SK-N-SH (cell line): ENCODE data around the gene HID1. TPM values are rescaled to one million over a fixed set of nuclear protein-coding genes. Genes with fewer than 3 reads are reported as not detected.

ENCODE experiments used
- CTCF ChIA-PET: fragments of 300-600, 350-600 bp; formaldehyde crosslinking; extraction: SDS; loops from one replicate; lab custom pipeline; 2021; lab: Yijun Ruan, JAX
- POLR2A ChIA-PET: fragments of 350-600 bp; sonication (Branson Sonifier 250); formaldehyde crosslinking; extraction: SDS; loops from one replicate; lab custom pipeline; 2020; ENCODE audit warnings: antibody characterized with exemption, inconsistent platforms; lab: Yijun Ruan, JAX
- DNase-seq: peaks from one replicate; pipeline ENCODE4 v3.0.0; 2012
- H2AFZ ChIP-seq: fragments of 200-600 bp; sonication (generic); 2 replicates; pipeline ENCODE4 v1.8.1; 2016; ENCODE audit warnings: antibody characterized with exemption, mild to moderate bottlenecking, low read depth
- H3F3A ChIP-seq: fragments of 200-600 bp; sonication (generic); replicated peaks from 2 replicates; pipeline ENCODE3; 2016; ENCODE audit warnings: antibody characterized with exemption, mild to moderate bottlenecking; ENCODE audit not compliant: insufficient read depth
- H3K27ac ChIP-seq, 2 experiments: fragments of 200-500 bp in 1 of 2; fragments of 200-600 bp in 1 of 2; sonication (Bioruptor generic) in 1 of 2; sonication (generic), shearing (Covaris generic) in 1 of 2; 2 replicates each; pipeline versions ENCODE4 v1.5.1 to v1.6.1; 2014 to 2016; ENCODE audit warnings: low read depth in 2 of 2, inconsistent platforms in 1 of 2, low read length in 1 of 2, mild to moderate bottlenecking in 1 of 2, mixed read lengths in 1 of 2
- H3K27me3 ChIP-seq: fragments of 200-600 bp; sonication (generic), shearing (Covaris generic); 2 replicates; pipeline ENCODE4 v1.6.1; 2016; ENCODE audit warnings: mixed run types; ENCODE audit not compliant: insufficient read depth
- H3K36me3 ChIP-seq, 2 experiments: fragments of 200-500 bp in 1 of 2; fragments of 200-600 bp in 1 of 2; sonication (Bioruptor generic) in 1 of 2; sonication (generic) in 1 of 2; replicated peaks in 1 of 2; 2 replicates each; pipeline versions ENCODE3 to v1.5.1; 2014 to 2016; ENCODE audit warnings: low read length in 1 of 2, mild to moderate bottlenecking in 1 of 2; ENCODE audit not compliant: insufficient read depth in 2 of 2, control insufficient read depth in 1 of 2
- H3K4me1 ChIP-seq, 2 experiments: fragments of 200-500 bp in 1 of 2; fragments of 200-600 bp in 1 of 2; sonication (Bioruptor generic) in 1 of 2; sonication (generic), shearing (Covaris generic) in 1 of 2; 2 replicates each; pipeline versions ENCODE4 v1.5.1 to v1.6.1; 2014 to 2016; ENCODE audit warnings: low read depth in 1 of 2, low read length in 1 of 2, mixed run types in 1 of 2; ENCODE audit not compliant: insufficient read depth in 2 of 2, control insufficient read depth in 1 of 2
- H3K4me2 ChIP-seq: fragments of 200-600 bp; sonication (generic), shearing (Covaris generic); 2 replicates; pipeline ENCODE4 v1.6.1; 2017; ENCODE audit warnings: mixed run types
- H3K4me3 ChIP-seq, 2 experiments: fragments of 200-500 bp in 1 of 2; fragments of 200-600 bp in 1 of 2; sonication (Bioruptor generic) in 1 of 2; sonication (generic), shearing (Covaris generic) in 1 of 2; 2 replicates each; pipeline versions ENCODE4 v1.5.1 to v1.8.1; 2014 to 2016; ENCODE audit warnings: low read depth in 2 of 2, inconsistent platforms in 1 of 2, low read length in 1 of 2, mild to moderate bottlenecking in 1 of 2, mixed read lengths in 1 of 2, moderate library complexity in 1 of 2
- H3K79me2 ChIP-seq: fragments of 200-600 bp; sonication (generic); 2 replicates; pipeline ENCODE4 v1.8.1; 2017; ENCODE audit warnings: mild to moderate bottlenecking; ENCODE audit not compliant: insufficient read depth
- H3K9ac ChIP-seq: fragments of 200-600 bp; sonication (generic); 2 replicates; pipeline ENCODE4 v1.6.1; 2017; ENCODE audit warnings: mixed run types
- H3K9me2 ChIP-seq: fragments of 200-600 bp; sonication (generic); 2 replicates; pipeline ENCODE4 v1.6.1; 2017; ENCODE audit warnings: mixed run types
- H3K9me3 ChIP-seq: fragments of 200-600 bp; sonication (generic); 2 replicates; pipeline ENCODE4 v1.6.1; 2017; ENCODE audit warnings: mixed run types, mild to moderate bottlenecking, moderate library complexity
- H4K20me1 ChIP-seq: fragments of 200-600 bp; sonication (generic); 2 replicates; pipeline ENCODE4 v1.6.1; 2017; ENCODE audit warnings: mild to moderate bottlenecking, mixed run types; ENCODE audit not compliant: insufficient read depth
- CHD2 ChIP-seq: fragments of 150-350 bp; IDR thresholded peaks from 2 replicates; pipeline ENCODE4 v1.6.1; 2018; ENCODE audit warnings: low read length; ENCODE audit not compliant: partially characterized antibody
- ELF1 ChIP-seq: IDR thresholded peaks from 2 replicates; pipeline ENCODE4 v1.4.0; 2012
- GABPA ChIP-seq: IDR thresholded peaks from 2 replicates; pipeline ENCODE4 v1.4.0; 2012; ENCODE audit warnings: low read depth, mild to moderate bottlenecking
- GATA2 ChIP-seq: sonication (generic); formaldehyde crosslinking; IDR thresholded peaks from 2 replicates; pipeline ENCODE4 v1.5.0; 2020; ENCODE audit warnings: mild to moderate bottlenecking, missing genetic modification reagents
- MXI1 ChIP-seq: IDR thresholded peaks from 2 replicates; pipeline ENCODE4 v1.6.1; 2012; ENCODE audit warnings: mild to moderate bottlenecking, low read depth, low read length, improper control_type of control experiment
- RAD21 ChIP-seq: IDR thresholded peaks from 2 replicates; pipeline ENCODE4 v1.6.1; 2012; ENCODE audit warnings: mild to moderate bottlenecking, low read length
- RXRA ChIP-seq: IDR thresholded peaks from 2 replicates; pipeline ENCODE4 v1.4.0; 2012; ENCODE audit warnings: low read depth, mild to moderate bottlenecking, borderline replicate concordance
- SIN3A ChIP-seq: IDR thresholded peaks from 2 replicates; pipeline ENCODE4 v1.6.1; 2012; ENCODE audit warnings: low read depth, mild to moderate bottlenecking, low read length, moderate library complexity, borderline replicate concordance
- TCF12 ChIP-seq: IDR thresholded peaks from 2 replicates; pipeline ENCODE4 v1.4.0; 2012
- YY1 ChIP-seq: IDR thresholded peaks from 2 replicates; pipeline ENCODE4 v1.4.0; 2012; ENCODE audit warnings: low read depth, mild to moderate bottlenecking
- WGBS: methylation state at CpG from one replicate; pipeline ENCODE4 v1.1.6; 2017; ENCODE audit warnings: low lambda C conversion rate; 5-methylcytosine and 5-hydroxymethylcytosine counted together
- polyA plus RNA-seq, 3 experiments: library from polyadenylated mRNA; depleted of rRNA; stranded (reverse); fragments of >200 nt; gene quantifications; 2 replicates each; pipeline ENCODE4 v1.2.3, GENCODE V29; 2012
- TF ChIP-seq, protein P1 (sequence below): IDR thresholded peaks from 2 replicates; pipeline ENCODE4; 2012
- TF ChIP-seq, protein P2 (sequence below): IDR thresholded peaks from 2 replicates; pipeline ENCODE4 v1.4.0; 2012; ENCODE audit warnings: low read depth, borderline replicate concordance
- TF ChIP-seq, protein P3 (sequence below): IDR thresholded peaks from 2 replicates; pipeline ENCODE4 v1.6.1; 2012; ENCODE audit warnings: mild to moderate bottlenecking, low read depth, low read length, moderate library complexity
- TF ChIP-seq, protein P4 (sequence below): IDR thresholded peaks from 2 replicates; pipeline ENCODE4 v1.4.0; 2012; ENCODE audit warnings: low read depth, borderline replicate concordance

HID1 gene
- polyA plus RNA-seq, 1 of the 3 experiments (the other 2 are of a cell fraction), result 2.5 TPM

DNA sequence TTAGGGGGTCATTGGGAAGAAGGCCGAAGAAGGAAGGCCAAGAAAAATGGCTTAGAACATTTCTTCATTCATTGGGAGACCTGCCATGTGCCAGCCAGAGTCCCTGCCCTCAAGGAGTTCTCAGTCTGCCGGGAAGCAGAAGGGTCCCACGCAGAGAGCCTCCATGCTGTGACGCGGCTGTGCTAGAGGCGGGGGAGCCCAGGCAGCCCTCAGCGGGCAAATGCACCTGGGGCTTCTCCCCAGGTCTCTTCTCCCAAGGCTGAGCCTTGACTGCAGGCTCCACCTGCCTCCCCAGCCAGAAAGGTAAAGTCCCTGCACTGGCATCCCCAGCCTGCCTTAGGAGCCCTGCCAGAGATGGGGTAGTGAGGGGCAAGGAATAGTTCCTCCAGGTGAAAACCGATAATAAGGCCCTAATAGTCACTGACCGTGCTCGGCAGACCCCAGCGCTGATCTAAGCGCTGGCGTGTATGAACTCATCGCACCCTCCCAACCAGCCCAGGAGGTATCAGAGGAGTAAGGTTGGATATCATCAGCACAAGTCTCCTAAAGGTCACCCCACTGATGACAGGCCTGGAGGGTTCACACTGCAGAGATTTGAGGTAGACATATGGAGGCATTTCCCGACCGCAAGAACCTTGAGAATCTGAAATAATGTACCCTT is 8.9 kb upstream of the HID1 start:
- peaks cover 5 to 8% of the 10 kb centered on the region in 2 experiments; a peak in 2 of 4 replicates for H3K4me1 ChIP-seq
- POLR2A ChIA-PET, result interaction anchor here (1.5 kb wide), 1 partner anchor 10 kb away, joined by 4 read pairs; no protein-coding TSS in a partner anchor
- H3K9me2 ChIP-seq, result no peaks in the 10 kb centered on the region
- no peaks in the 10 kb centered on the region for H4K20me1 ChIP-seq
- H3K4me3 ChIP-seq, result peak overlapping the region; percentile 64 to 94
- peak overlapping the region; percentile 93 for H2AFZ ChIP-seq
- peaks cover 3% of the 10 kb centered on the region; the same call in 1 of the 2 replicates for H3K79me2 ChIP-seq
- H3K27ac ChIP-seq, result peak overlapping the region; percentile 59 to 91
- H3K27me3 ChIP-seq, result no peaks in the 10 kb centered on the region
- no peak for DNase-seq
- WGBS, result 89% methylated on average over 16 of the region's 16 CpGs
- H3K36me3 ChIP-seq, result no peaks in the 10 kb centered on the region
- CTCF ChIA-PET, result interaction anchor here (1.7 to 2.9 kb wide), 2 partner anchors 24 to 31 kb away, joined by 5 to 15 read pairs; partner anchors contain the start of gene MRPL58
- no peak for TF ChIP-seq RXRA
- no peak for TF ChIP-seq SIN3A
- TF ChIP-seq ELF1, result no peak
- TF ChIP-seq, protein P1, sequence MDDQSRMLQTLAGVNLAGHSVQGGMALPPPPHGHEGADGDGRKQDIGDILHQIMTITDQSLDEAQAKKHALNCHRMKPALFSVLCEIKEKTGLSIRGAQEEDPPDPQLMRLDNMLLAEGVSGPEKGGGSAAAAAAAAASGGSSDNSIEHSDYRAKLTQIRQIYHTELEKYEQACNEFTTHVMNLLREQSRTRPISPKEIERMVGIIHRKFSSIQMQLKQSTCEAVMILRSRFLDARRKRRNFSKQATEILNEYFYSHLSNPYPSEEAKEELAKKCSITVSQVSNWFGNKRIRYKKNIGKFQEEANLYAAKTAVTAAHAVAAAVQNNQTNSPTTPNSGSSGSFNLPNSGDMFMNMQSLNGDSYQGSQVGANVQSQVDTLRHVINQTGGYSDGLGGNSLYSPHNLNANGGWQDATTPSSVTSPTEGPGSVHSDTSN, result no peak
- TF ChIP-seq, protein P2, sequence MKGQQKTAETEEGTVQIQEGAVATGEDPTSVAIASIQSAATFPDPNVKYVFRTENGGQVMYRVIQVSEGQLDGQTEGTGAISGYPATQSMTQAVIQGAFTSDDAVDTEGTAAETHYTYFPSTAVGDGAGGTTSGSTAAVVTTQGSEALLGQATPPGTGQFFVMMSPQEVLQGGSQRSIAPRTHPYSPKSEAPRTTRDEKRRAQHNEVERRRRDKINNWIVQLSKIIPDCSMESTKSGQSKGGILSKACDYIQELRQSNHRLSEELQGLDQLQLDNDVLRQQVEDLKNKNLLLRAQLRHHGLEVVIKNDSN, result no peak
- TF ChIP-seq GABPA, result no peak
- TF ChIP-seq GATA2 (CRISPR knock-in tag), result no peak
- no peak for TF ChIP-seq CHD2
- no peak for TF ChIP-seq MXI1
- TF ChIP-seq, protein P3, sequence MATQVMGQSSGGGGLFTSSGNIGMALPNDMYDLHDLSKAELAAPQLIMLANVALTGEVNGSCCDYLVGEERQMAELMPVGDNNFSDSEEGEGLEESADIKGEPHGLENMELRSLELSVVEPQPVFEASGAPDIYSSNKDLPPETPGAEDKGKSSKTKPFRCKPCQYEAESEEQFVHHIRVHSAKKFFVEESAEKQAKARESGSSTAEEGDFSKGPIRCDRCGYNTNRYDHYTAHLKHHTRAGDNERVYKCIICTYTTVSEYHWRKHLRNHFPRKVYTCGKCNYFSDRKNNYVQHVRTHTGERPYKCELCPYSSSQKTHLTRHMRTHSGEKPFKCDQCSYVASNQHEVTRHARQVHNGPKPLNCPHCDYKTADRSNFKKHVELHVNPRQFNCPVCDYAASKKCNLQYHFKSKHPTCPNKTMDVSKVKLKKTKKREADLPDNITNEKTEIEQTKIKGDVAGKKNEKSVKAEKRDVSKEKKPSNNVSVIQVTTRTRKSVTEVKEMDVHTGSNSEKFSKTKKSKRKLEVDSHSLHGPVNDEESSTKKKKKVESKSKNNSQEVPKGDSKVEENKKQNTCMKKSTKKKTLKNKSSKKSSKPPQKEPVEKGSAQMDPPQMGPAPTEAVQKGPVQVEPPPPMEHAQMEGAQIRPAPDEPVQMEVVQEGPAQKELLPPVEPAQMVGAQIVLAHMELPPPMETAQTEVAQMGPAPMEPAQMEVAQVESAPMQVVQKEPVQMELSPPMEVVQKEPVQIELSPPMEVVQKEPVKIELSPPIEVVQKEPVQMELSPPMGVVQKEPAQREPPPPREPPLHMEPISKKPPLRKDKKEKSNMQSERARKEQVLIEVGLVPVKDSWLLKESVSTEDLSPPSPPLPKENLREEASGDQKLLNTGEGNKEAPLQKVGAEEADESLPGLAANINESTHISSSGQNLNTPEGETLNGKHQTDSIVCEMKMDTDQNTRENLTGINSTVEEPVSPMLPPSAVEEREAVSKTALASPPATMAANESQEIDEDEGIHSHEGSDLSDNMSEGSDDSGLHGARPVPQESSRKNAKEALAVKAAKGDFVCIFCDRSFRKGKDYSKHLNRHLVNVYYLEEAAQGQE, result no peak
- TF ChIP-seq TCF12, result no peak
- TF ChIP-seq, protein P4, sequence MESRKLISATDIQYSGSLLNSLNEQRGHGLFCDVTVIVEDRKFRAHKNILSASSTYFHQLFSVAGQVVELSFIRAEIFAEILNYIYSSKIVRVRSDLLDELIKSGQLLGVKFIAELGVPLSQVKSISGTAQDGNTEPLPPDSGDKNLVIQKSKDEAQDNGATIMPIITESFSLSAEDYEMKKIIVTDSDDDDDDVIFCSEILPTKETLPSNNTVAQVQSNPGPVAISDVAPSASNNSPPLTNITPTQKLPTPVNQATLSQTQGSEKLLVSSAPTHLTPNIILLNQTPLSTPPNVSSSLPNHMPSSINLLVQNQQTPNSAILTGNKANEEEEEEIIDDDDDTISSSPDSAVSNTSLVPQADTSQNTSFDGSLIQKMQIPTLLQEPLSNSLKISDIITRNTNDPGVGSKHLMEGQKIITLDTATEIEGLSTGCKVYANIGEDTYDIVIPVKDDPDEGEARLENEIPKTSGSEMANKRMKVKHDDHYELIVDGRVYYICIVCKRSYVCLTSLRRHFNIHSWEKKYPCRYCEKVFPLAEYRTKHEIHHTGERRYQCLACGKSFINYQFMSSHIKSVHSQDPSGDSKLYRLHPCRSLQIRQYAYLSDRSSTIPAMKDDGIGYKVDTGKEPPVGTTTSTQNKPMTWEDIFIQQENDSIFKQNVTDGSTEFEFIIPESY, result no peak
- no peak for TF ChIP-seq RAD21
- TF ChIP-seq YY1, result no peak
- H3K4me2 ChIP-seq, result peak overlapping the region; percentile 97
- H3K9ac ChIP-seq, result peak overlapping the region; percentile 60
- no peaks in the 10 kb centered on the region for H3K9me3 ChIP-seq
- peaks cover 30% of the 10 kb centered on the region for H3F3A ChIP-seq
